ENCODE measurements around the gene ZNF224. TPM values are rescaled to one million over a fixed set of nuclear protein-coding genes. Genes with fewer than 3 reads are reported as not detected.
"Not testable (repeated sequence)": the region's sequence is repeated elsewhere in the genome, so short reads cannot be mapped to it uniquely, and the experiment has no call there.

ZNF224 gene
- 22.0 and 37.6 TPM in 2 replicates for total RNA-seq

GRCh38 chr19:44093931-44094765, at the start of gene ZNF224:
Gene ZNF224, plus strand, starts transcription at chr19:44094361. Its CDS starts 3,513 bp downstream, at chr19:44097874.
- DNase-seq = peak; percentile 94

DNA sequence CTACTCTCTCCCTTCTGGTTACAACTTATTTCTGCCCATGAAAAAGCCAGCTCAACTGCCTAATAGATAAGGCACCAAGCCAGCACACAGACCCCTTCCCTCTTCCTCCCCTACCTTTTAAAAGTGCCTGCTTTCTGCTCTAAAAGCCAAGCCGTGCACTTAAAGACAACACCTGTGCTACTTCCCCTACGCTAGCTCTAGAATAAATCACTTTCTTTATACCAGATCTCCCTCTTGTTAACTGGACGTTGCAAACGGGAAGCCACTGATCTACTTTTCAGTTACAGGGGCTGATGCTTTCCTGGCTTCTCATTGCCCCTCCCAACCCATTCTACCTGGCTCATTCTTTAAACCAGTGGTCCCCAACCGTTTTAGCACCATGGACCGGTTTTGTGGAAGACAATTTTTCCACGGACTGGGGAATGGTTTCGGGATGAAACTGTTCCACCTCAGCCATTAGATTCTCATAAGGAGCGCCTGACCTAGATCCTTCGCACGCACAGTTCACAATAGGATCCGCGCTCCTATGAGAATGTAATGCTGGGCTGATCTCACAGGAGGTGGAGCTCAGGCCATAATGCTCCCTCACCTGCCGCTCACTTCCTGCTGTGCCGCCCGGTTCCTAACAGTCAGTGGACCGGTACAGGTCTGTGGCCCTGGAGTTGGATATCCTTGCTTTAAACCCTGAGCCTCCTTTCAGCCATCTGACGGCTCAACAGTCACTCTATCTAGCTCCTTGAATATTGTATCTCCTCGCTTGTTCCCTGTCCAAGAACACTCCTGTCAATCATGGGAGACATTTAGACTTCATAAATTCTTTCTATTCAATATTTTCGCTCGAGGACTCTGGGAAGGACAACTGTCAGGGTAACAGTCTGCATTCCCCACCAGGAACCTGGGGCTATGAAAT, 43.2 kb upstream of the ZNF224 start:
- peak; percentile 24 for DNase-seq

DNA sequence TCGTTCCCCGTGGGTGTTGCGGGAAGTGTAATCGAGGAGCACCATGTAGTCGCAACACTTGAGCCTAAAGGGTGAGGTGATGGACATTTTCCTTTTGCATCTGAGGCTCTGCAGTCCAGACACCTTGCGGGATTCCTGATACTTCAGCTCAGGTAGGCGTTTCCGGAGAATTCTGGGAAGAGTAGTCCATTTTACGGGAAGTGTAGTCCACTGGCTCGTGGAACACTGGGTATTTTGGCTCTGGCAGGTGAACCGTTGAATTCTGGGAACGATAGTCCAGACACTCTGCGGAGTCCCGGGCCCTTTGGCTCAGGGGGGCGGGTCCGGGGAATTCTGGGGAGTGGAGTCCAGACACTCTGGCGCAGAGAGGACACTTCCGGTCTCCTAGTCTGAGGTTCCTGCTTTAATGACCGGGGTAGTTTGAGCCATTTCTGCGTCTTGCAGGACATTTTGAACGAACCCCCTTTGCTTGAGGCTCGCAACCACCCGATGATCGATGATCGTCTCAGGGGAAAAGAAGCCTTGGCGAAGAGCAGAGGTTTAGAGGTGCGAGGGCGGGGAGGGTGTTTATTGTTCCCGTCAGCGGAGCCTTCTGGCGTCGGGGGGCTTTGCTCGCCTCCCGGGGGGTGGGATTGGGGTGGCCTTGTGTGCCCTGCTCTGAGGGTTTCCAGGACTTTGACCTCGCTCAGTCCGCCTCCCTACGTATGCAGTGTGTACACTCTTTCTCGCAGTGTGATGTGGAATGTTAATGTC, 42.3 kb upstream of the ZNF224 start, which contains the start of gene ZNF223:
Gene ZNF223 (plus strand): TSS at position 387 of the 753 bp plus-strand sequence. CDS start 3,141 bp downstream, outside the sequence.
- peak; percentile 91 for DNase-seq

- no peak for DNase-seq
Measured at GRCh38 chr19:44055870-44056269, 38.3 kb upstream of the ZNF224 start.

GRCh38 chr19:44059229-44059628, 34.9 kb upstream of the ZNF224 start:
- DNase-seq = no peak

DNA sequence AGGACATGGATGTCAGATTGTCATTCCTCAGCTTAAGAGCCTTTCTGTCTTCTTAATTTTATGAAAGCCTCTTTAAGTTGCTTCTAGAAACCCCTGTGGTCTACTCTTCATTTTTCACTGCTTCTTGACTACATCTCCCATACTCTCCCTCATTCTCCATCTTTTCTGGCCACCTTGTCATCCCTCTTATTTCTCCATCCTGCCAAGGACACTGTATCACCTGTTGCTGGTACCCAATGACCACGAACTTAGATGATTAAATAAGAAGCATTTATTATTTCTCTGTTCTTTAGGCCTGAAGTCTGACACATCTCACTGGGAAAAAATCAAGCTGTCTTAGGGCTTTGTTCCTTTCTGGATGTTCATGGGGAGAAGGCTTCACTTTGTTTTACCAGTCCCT, 33.1 kb upstream of the ZNF224 start:
- DNase-seq = no peak

DNA sequence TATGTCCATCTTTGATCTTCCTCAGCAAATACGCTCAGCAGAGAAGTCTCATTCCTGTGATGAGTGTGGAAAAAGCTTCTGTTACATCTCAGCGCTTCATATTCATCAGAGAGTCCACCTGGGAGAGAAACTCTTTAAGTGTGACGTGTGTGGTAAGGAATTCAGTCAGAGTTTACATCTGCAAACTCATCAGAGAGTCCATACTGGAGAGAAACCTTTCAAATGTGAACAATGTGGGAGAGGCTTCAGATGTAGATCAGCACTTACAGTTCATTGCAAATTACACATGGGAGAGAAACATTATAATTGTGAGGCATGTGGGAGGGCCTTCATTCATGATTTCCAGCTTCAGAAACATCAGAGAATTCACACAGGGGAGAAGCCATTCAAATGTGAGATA, 27.9 kb upstream of the ZNF224 start:
- no peak for DNase-seq

DNA sequence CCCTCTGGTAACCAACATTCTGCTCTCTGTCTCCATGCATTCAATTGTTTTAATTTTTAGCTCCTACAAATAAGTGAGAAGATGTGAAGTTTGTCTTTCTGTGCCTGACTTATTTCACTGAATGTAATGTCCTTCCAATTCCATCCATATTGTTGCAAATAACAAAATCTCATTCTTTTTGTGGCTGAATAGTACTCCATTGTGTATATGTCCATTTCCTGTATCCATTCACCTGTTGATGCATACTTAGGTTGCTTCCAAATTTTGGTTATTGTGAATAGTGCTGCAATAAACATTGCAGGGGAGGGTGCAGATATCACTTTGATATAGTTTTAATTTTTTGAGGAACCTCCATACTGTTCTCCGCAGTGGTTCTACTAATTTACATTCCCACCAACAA, 24.7 kb upstream of the ZNF224 start:
- DNase-seq = no peak

DNA sequence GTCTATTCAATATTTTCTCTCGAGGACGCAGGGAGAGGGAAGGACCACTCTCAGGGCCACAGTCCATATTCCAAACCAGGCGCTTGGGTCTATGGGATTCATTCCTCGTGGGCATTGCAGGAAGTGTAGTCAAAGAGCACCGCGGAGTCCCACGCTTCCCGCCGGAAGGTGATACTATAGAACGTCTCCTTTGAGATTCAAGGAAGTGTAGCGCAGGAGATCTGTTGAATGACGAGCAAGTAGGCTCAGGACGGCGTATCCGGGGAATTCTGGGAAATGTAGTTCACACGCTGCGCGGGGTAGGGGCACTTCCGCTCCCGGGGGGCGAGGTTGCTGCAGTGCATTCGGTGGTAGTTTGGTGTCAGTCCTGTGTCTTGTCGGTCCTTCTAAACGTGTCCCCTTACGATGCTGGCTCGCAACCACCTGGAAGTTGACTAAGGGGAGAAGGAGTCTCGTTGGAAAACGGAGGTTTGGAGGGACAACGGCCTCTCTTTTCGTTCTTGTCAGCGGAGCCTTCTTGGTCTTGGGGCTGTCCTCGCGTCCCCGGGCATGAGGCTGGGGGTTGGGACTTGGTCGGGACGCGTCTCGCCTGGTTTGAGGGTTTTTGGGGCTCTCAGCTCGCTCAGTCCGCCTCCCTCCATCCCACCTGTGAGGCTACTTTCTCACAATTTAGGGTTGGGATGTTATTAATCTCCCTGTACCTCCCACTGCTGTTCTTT, 22.2 kb upstream of the ZNF224 start, which contains the start of gene ZNF284:
Gene ZNF284 (plus strand): TSS at position 336 of the 719 bp plus-strand sequence. CDS start 4,231 bp downstream, outside the sequence.
- peak; percentile 91 for DNase-seq

DNA sequence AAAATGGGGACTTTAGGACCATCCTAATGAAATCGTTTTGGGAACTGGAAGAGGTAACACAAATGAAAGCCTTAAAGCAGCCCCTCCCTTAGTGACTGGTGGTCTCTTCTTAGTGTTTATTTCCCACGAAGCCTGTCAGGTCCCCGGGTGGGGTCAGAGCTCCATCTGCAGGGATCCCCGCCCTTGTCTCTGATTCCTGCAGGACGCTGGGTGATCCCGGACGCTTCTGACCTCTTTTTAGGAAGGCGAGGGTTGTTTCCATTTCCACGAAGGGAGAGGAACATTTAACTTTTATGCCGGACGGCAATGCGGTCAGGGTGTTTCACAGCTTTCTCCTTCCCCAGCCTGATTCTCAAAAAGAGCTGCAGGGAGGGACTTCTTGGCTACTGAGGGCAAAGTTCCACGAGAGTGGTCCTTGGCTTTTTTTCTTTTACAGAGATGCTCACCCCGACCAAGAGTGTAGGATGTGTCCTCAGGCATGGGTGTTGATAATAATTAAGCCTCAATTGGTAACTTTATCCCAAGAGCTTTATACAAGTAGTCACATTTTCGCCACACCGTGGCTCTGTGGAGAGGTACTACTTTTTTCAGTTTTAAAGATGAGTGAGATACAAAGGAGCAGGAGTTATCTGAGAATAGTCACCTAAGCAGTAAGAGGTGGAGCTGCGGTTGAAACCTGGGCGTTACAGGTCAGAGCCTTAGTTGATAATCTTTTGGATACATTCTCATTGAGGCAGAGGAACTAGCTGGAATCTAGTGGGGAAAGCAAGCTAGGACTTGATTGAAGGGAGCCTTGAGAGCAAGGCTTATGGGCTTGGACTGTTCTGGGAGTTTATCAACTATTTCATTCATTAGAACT, 21.4 kb upstream of the ZNF224 start:
- peak; percentile 29 for DNase-seq

DNA sequence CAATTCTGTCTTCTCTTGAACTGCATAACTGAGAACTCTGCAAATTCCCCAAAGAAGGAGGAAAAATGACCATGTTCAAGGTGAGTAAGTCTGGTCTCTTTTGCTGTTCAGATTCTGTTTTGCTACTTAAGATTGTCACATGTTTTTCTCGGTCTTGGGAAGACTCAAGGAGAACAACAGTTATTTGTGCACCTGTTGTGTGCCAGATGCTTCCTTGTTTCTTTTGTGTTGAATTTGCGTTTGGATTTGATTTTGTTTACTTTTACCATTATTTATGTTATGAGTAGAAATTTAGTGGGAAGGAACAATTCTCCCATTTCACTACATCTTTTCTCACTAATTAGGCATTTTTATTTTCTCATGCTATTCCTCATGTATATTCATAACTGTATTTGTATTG, 17.8 kb upstream of the ZNF224 start:
- no peak for DNase-seq

DNA sequence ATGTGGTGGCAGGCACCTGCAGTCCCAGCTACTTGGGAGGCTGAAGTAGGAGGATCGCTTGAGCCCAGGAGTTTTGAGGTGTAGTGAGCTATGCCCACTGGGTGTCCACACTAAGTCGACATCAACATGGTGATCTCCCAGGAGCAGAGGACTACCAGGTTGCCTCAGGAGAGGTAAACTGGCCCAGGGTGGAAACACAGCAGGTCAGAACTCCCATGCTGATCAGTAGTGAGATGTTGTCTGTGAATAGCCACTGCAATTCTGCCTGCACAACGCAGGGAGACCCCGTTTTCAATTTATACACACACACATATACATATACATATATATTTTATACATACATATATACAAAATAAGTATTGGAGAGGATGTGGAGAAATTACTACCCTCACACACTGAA, 2.1 kb upstream of the ZNF224 start:
- no peak for DNase-seq

- no peak for DNase-seq
Measured at GRCh38 chr19:44107751-44108150, 13.6 kb downstream of the ZNF224 start.

DNA sequence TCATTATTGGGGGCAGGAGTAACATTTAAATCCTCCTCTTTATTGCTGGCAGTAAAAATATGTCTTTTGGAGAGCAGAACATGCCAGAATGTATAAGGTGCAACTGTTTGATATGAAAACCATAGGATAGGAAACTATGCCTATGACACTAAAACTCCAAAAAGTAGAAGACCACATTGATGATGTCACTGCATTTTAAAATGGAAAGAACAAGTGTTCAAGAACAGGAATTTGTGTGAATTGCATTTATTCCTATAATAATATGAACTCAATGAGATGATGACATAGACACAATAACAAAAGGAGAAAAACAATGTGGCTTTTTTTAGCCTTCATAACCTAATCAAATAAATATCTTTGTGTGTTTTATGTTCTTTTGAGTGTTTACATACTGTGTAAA, 15.3 kb downstream of the ZNF224 start:
- no peak for DNase-seq

- DNase-seq = peak; percentile 84
Measured at GRCh38 chr19:44111910-44112463, 17.8 kb downstream of the ZNF224 start.

DNA sequence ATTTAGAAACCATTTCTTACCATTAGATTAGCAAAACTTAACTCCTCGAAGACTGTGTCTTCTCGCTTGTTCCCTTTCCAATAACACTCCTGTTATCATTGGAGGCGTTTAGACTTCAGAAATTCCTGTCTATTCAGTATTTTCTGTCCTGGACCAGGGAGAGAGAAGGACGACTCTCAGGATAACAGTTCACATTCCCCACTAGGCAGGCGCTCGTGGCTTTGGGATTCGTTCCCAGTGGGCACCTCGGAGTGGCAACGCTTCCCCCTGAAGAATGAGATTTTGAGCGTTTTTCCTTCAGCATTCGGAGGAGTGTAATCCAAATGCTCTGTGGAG, 18.6 kb downstream of the ZNF224 start:
- no peak for DNase-seq

GRCh38 chr19:44113138-44113783, 19.1 kb downstream of the ZNF224 start, which contains the start of gene ZNF225:
Gene ZNF225, plus strand, starts transcription at chr19:44113399. Its CDS starts 2,429 bp downstream, at chr19:44115828.
- peak; percentile 99 for DNase-seq

DNA sequence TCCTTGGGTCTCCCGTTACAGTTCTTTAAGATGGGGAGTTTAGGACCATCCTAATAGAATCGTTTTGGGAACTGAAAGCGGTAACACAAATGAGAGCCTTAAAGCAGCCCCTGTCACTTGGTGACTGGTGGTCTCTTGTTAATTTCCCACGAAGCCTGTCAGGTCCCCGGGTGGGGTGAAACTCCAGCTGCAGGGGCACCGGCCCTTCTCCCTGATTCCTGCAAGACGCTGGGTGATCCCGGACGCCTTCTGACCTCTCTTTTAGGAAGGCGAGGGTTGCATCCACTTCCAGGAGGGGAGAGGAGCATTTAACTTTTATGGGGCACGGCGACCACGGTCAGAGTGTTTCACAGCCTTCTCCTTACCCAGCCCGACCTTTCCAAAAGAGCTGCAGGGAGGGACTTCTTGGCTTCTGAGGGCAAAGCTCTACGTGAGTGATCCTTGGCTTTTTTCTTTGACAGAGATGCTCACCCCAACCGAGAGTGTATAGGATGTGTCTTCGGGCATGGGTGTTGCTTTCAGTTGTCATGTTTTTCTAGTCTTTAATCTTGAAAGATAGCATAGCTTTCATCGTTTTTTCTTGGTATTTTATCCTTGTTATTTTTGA, 19.7 kb downstream of the ZNF224 start:
- peak; percentile 1 for DNase-seq

DNA sequence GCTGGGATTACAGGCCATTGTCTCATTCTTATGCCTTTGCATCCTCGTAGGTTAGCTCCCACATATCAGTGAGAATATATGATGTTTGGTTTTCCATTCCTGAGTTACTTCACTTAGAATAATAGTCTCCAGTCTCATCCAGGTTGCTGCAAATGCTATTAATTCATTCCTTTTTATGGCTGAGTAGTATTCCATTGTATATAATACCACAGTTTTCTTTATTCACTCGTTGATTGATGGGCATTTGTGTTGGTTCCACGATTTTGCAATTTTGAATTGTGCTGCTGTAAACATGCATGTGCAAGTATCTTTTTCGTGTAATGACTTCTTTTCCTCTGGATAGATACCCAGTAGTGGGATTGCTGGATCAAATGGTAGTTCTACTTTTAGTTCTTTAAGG, 27.0 kb downstream of the ZNF224 start:
- DNase-seq = not testable (repeated sequence)

Measured in dermis blood vessel endothelial cell (primary cell).